MM.1S (cell line): ENCODE results near the gene PGAP1.

Experiments used
- CTCF ChIP-seq: fragments of 300-600 bp; sonication (generic); IDR thresholded peaks from 2 replicates; pipeline ENCODE4 v1.5.1; 2016; ENCODE audit warnings: antibody characterized with exemption, low read length, mixed read lengths
- EZH2 ChIP-seq: fragments of 300-600 bp; sonication (generic); optimal IDR thresholded peaks from 2 replicates; pipeline ENCODE3; 2017; ENCODE audit warnings: low read depth, mild to moderate bottlenecking, antibody characterized with exemption, low read length, mixed read lengths
- EZH2phosphoT487 ChIP-seq: fragments of 300-600 bp; sonication (generic); IDR thresholded peaks from 2 replicates; pipeline ENCODE4 v1.6.1; 2018; ENCODE audit warnings: antibody characterized with exemption, low read length

GRCh38 chr2:196934672-196935071, 8.2 kb upstream of the PGAP1 start:
- TF ChIP-seq CTCF, result no peak
- TF ChIP-seq EZH2phosphoT487, result no peak
- no peak for TF ChIP-seq EZH2
